Activated CD8-positive, alpha-beta memory T cell treated with anti-CD3 and anti-CD28 coated beads, Interleukin-2, amount 50 U/mL, for 24 hours (primary cell): ENCODE measurements around the gene RBFOX2.

Experiments
- DNase-seq: peaks from one replicate; pipeline ENCODE4 v3.0.0-alpha.2; 2020; ENCODE audit errors: extremely low read depth

RBFOX2 gene

DNA sequence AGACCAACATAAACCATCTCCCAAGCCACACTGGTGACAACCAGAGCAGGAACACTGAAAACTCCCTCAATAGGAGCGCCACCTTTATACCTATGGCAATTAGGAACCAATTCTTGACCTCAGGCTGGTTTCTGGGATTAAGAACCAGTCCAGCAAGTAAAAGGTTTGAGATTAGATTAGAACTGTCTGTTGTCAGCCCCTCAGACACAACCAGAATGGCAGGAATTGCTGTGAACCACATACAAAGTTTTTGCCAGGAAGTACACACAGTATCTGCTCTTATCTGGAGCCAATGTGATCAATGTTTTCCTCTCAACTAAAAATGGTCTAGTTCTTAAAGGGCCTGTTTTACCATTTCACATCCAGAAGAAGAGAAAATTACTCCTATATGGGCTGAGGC is 55.2 kb downstream of the RBFOX2 start:
- no peak for DNase-seq

DNA sequence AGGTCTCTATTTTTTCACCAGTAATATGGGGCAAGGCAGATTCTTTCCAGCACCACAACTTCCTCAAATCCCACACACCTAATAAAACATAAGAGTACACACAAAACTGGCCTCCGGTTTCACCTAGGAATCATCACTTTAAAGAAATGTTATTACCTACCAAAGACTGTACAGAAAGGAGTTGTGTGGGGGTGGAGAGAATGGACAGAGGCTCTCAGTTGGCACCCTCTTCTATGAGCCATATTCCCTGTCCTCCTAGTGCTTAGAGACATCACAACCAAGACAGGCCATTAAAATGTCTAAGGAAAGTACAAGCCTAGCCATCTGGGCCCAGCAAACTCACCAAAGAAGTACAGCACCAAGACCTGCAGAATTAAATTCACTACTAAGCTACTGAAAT is 56.1 kb downstream of the RBFOX2 start:
- no peak for DNase-seq

GRCh38 chr22:35971456-35972119 is 57.0 kb downstream of the RBFOX2 start:
- no peak for DNase-seq

DNA sequence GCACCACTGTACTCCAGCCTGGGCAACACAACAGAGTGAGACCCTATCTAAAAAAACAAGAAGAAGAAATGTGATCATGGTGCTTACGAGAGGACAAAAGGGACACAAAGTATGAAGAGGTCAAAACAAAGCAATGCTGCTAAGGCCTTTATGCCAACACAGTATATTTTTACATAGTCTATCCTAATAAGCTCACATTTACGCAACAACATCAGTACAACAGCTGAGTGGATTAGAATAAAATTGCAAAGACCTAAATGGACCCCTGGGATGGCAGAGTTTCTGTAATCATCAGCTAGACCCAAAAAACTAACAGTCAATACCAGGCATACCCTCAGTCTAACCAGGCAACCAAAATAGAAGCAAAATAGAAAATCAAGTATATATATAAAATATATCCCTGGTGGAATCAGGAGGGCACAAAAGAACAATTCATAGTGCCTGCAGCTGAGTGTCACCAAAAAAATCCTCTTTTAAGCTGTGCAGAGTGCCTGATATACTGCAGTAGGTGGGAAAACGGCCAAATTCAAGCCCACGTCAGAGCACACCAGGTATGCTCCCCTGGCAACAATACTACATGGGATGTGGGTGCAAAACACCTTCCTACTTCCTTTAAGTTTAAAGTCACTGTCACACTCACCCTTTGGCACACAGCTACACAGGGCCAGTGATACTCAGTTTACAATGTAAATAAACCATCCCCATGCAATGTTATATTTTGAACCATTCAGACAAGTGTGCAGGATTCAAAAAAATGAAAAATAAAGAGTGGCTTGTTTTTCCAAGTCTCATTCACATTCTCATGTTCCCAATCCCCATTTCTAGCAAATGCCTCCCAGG is 57.8 kb downstream of the RBFOX2 start:
- DNase-seq = no peak

DNA sequence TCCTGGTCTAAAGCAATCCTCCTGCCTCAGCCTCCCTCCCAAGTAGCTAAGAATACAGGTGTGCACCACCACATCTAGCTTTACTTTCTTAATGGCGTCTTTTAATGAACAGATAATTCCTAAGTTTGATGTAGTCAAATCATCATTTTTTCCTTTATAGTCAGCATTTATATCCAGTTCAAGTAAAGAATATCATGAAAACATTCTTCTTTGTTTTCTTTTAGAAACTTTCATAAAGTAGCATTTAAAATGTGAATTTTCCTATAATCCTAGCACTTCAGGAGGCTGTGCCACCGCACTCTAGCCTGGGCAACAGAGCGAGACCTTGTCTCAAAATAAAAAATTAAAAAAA is 61.6 kb downstream of the RBFOX2 start:
- DNase-seq = no peak

GRCh38 chr22:35966314-35967045 is 62.1 kb downstream of the RBFOX2 start:
- DNase-seq = no peak

DNA sequence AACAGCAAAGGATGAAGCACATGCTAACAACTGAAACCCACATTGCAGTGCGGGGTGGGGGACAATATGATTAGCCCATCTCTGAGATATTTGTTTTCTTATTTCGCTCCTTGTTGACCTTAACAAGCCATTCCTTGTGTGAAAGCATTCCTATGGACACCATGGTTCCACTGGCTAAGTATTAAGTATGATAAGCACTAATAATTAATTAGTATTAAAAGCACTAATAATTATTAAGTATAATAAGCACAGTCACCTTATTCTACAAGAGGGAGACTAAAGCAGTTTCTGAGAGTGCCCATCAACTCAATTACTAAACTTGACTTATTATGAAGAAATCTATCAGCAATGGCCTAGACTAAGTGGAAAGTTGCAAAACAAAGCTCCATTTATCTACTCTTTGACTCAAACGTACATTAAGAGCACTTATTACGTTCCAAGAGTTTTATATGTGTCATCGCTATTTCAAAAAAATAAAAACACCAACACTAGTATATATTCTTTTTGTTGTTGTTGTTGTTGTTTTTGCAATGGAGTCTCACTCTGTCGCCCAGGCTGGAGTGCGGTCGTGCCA is 65.3 kb downstream of the RBFOX2 start:
- no peak for DNase-seq

DNA sequence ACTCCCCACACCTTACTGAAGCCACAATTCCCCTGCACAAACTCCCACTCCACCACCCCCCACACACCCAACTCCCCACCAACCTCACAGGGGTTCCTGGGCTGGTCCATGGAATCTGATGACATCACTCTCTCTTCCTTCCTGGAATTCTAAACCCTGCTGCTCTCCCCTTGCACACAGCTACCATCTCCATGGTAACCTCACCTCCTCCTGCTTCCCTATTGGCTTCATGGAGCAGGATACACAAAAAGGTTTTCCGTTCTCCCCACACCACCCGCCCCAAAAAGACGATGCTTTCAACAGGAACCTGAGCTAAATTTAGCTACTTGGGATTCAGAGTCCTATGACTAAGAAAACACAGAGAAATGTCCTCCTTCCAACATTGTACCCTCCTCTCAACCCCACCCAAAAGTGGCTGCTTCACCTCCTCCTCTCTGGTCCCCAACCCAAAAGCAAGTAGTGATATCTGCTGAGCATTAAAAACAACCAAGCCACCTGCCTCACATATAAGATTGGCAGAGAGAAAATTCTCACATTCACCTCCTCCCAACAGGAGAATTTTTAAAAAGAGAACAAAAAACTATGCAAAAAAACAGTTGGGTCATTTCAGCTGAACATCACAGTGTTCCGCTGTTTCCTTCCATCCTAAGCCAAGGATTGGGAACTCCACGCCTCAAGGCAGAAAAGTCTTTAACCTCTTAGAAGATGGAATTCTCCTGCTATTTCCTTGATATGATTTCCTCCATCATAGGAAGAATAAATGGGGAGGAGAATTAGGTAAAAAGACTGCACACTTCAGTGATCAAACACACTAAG is 66.9 kb downstream of the RBFOX2 start:
- no peak for DNase-seq

- no peak for DNase-seq
Measured at GRCh38 chr22:35960854-35961253, 67.8 kb downstream of the RBFOX2 start.

DNA sequence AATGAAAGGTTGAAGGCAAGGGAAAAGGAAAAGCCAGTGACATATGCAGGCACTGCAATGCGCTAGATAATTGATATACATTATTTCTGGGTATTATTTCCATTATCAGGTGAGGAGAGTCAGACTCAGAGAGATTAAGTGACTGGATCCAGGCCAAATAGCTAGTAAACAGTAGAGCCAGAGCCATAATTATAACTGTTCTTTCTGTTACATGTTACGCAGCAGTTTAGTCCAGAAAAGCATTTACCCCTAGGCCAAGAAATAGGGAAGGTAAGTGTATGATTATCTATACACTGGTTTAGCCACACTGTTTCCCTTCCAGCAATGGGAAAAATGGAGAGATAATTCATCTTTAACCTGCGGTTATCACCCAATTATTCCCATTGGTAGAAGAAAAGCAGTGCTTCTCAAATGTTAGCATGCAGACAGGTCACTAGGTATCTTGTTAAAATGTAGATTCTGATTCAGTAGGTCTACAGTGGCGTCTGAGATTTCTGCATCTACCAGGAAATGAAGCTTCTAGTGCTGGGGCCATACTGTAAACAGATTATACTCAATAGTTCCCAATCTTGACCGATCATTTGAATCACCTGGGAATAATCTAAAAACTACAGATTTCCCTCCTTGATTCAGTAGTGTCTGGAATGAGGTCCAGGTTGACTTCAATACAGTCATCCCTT is 69.4 kb downstream of the RBFOX2 start:
- no peak for DNase-seq

DNA sequence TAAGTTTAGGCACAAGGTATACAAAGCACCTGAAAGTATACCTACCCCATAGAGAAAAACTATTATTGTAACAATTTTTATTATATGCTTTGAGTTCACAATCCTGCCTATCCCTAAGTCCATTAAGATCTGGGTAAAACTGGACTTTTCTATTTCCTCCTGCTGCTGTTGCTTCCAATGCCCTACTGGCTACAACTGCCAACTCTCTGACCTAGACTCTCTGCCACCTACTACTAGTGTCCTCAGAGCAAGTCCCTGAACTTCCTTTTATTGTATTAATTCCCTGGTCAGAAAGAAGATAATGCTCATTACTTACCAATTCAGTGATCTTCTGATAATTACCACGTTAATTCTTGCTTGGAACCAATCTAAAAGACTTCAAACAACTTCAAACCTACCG is 70.3 kb downstream of the RBFOX2 start:
- no peak for DNase-seq

DNA sequence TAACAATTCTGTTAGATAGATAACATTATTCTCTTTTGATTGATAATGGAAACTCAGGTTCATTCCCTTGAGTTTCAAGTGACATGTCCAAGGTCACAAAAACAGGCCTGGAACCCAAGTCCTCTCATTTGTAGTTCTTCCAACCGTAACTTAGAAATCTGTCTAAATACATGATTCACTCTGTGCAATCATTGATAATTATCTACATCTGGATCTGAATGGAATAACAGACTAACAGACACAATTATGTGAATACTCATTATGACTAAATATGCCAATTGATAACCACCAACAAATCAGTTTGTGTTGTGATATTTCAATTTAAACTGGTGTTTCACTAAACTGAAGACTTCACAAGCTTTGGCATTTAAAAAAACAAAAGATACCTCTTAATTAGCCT is 71.0 kb downstream of the RBFOX2 start:
- DNase-seq = no peak

DNA sequence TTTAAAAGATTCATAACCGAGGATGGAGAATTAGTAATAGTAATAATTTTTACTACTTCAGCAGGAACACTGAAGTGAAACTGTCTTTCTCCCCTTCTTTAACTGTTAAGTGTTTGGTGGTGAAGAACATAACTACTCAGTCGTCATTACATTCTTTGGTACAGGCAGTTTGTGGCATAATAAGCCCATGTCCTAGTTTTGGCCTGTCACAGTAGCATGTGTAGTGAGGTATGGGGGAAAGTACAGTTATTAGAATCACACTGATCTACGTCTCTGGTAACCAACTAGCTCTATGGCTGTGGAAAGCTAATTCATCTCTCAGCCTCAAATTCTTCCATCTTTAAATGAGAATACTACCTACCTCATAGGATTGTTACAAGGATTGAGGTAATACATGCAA is 71.8 kb downstream of the RBFOX2 start:
- DNase-seq = no peak

GRCh38 chr22:35955546-35955945 is 73.1 kb downstream of the RBFOX2 start:
- no peak for DNase-seq

DNA sequence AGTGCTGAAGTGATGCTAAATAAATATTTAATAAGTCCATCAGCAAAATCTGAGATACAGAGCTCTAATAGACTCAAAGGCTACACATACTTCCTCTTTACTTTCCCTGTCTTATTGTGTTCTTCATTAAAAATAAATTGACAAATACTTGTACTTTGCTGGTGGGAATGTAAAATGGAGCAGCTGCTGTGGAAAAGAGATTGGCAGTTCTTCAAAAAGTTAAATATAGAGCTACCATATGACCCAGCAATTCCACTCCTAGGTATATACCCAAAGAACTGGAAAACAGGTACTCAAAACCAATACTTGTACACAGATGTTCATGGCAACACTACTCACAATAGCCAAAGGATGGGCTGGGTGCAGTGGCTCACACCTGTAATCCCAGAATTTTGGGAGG is 76.0 kb downstream of the RBFOX2 start:
- no peak for DNase-seq

- DNase-seq = no peak
Measured at GRCh38 chr22:35950262-35950661, 78.4 kb downstream of the RBFOX2 start.

GRCh38 chr22:35949243-35949642 is 79.4 kb downstream of the RBFOX2 start:
- no peak for DNase-seq

GRCh38 chr22:35947794-35948425 is 80.7 kb downstream of the RBFOX2 start:
- DNase-seq = no peak

DNA sequence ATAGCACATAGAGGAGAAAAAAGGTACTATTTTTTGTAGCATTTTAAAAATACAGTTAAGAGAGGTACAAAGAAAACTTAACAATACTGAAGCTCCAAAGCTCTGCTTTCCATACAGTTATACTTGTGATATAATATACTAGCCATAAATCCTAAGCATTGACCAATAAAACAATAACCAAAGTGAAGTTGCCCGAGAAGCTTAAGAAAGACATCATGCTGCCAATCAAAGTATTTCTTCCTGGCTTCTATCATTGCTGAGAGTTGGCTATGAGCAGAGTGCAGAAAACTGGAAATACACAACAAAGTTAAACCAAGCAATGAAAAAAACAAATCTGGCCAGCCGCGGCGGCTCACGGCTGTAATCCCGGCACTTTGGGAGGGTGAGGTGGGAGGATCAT is 84.2 kb downstream of the RBFOX2 start:
- DNase-seq = no peak

- DNase-seq = no peak
Measured at GRCh38 chr22:35940166-35940565, 88.5 kb downstream of the RBFOX2 start.

DNA sequence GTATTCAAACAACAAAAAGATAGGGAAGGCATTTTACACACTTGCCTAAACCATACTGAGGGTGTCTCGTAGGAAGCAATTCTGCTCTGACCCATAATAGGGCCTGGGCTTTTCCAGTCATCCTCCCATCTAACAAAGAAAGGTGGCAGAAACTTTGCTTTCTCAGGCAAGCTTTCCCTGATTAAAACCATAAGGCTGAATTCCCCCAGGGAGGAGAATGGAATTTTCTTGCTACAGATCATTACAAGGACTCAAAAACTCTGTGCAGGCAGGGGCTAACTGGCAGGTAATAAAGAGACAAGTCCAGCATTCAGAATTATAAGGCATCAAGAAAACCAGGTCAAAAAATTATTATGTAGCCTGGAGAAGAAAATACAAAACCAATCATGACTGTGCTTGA is 90.4 kb downstream of the RBFOX2 start:
- DNase-seq = no peak
